ENCODE measurements around the gene TPSAB1.
"Not testable (repeated sequence)": the region's sequence is repeated elsewhere in the genome, so short reads cannot be mapped to it uniquely, and the experiment has no call there.

Gene TPSAB1

DNA sequence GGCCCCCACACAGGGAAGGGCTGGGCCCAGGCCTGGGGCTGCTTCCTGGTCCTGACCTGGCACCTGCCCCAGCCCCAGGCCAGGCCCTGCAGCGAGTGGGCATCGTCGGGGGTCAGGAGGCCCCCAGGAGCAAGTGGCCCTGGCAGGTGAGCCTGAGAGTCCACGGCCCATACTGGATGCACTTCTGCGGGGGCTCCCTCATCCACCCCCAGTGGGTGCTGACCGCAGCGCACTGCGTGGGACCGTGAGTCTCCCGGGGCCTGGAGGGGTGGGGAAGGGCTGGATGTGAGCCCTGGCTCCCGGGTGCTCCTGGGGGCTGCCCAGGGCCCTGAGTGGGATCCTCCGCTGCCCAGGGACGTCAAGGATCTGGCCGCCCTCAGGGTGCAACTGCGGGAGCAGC, 576 bp downstream of the TPSAB1 start:
- ATAC-seq (ENCODE audit: low read depth); H3K9me3 Mint-ChIP-seq; H3K27ac Mint-ChIP-seq; H3K36me3 Mint-ChIP-seq; H3K4me3 Mint-ChIP-seq; H3K27me3 Mint-ChIP-seq; DNase-seq (ENCODE audit: low spot score in 2 of 2); H3K4me1 Mint-ChIP-seq: not testable (repeated sequence)

DNA sequence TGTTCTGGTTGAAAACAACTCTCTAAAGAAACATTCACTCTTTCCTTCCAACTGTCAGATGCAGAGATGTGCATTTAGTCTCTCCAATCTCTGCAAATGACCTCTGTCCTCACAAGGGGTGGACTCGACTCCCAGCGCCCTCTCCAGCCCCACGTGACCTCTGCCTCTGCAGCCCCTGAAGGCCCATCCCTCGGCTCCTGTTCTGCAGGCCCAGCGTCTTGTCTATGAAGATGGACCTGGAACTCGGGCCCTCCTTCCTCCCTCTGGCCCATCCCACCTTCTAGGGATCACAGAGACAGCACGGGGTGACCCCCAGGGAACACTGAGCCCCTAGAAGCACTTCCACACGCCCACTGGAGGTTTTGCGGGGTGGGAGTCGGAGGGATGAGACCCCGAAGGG, 2.9 kb downstream of the TPSAB1 start:
- not testable (repeated sequence) for DNase-seq (ENCODE audit: low spot score in 2 of 2); H3K9me3 Mint-ChIP-seq; H3K4me3 Mint-ChIP-seq; H3K27ac Mint-ChIP-seq; ATAC-seq (ENCODE audit: low read depth); H3K36me3 Mint-ChIP-seq; H3K27me3 Mint-ChIP-seq; H3K4me1 Mint-ChIP-seq

DNA sequence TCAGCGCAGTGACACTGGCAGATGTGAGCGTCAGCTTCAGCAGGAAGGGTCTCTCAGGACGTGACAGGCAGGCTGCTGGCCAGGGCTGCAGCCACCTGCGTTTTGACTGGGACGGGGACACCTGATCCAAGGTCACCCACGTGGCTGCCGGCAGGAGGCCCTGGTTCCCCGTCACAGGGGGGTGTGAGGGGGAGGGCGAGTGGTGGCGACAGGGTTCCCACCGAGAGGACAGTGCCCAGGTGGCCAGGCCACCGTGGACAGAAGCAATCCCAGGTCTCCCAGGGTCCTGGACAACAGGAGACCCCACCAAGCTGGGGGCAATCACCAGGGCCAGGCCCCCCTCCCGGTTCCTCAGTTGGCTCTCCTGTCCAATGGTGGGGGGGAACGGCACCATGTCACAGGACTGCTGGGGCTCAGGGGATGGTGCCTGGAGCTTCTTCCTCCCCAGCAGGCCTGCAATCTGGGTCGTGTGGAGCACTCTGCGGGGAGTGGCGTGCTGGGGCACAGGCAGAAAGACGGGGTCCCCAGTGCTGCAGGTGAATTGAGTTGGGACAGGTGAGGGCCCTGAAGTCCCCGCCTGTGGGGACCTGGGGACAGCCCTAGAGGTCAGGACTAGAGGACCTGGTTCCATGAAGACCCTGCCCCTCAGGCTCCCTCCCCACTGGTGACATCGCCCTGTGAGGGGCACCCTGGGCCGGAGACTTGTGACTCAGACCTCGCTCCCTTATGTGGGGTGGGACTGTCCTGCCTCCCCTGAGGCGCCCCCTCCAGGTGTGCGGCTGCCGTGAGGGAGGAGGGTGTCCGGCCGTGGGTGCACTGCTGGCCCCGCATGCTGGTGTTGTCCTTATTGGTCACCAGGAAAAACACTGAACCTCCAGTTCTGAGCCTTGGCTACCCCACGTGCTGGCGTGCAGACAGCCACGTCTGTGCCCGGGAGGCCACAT, 3.7 kb downstream of the TPSAB1 start:
- H3K9me3 Mint-ChIP-seq; H3K27me3 Mint-ChIP-seq; H3K36me3 Mint-ChIP-seq; DNase-seq (ENCODE audit: low spot score in 2 of 2); ATAC-seq (ENCODE audit: low read depth); H3K27ac Mint-ChIP-seq; H3K4me1 Mint-ChIP-seq; H3K4me3 Mint-ChIP-seq: not testable (repeated sequence)

DNA sequence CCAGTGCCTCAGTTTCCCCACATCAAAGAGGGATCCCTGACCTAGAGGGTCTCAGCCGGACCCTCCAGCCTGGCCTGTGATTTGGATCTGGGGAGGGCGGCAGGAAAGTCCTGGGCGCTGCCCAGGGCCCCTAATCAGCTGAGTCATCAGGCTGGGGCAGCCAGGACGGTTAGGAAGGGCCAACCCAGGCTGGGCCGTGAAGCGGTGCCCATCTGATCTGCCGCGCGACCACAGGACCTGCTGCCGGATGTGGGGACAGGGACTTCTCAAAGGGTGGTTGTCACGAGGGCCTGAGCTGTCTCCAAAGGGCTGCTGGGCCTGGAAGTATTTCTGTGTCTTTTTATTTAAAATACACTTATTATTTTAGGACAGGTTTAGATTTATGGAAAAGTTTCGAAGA, 4.4 kb downstream of the TPSAB1 start:
- Mint-ChIP-seq H3K27me3 (peaks cover 5% of the 10 kb centered on the region), H3K4me3 (no peak overlapping the region), H3K4me1 (peaks cover 4% of the 10 kb centered on the region), H3K36me3 (no peaks in the 10 kb centered on the region), H3K27ac (no peak overlapping the region), H3K9me3 (no peaks in the 10 kb centered on the region)
- no peak for DNase-seq (ENCODE audit: low spot score in 2 of 2)
- no peak for ATAC-seq (ENCODE audit: low read depth)

DNA sequence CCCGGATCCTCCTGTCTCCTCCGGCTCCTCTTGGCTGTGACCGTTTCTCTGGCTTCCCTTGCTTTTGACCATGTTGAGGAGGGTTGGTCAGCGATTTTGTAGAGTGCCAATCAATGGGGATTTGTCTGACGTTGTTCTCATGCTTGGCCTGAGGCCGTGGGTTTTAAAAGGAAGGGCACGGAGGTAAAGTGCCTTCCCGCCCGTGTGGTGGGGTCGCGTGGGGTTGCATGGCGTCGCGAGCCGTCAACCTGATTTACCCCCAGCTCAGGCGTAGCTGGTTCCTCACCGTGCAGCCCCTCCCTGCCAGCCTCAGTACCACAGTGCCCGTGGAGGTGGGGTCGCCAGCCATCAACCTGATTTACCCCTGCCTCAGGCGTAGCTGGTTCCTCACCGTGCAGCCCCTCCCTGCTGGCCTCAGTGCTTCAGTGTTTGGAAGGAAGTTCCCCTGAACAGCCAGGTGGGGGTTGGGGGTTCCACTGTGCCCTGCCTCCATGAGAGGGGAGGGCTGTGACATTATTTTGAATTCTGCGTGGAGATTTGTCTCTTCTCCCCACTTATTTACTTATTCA, 5.0 kb downstream of the TPSAB1 start:
- Mint-ChIP-seq H3K4me3 (no peak overlapping the region), H3K4me1 (peaks cover 4% of the 10 kb centered on the region), H3K36me3 (no peaks in the 10 kb centered on the region), H3K9me3 (no peaks in the 10 kb centered on the region), H3K27me3 (peaks cover 5% of the 10 kb centered on the region), H3K27ac (no peak overlapping the region)
- ATAC-seq (ENCODE audit: low read depth): peak; percentile 18
- DNase-seq (ENCODE audit: low spot score in 2 of 2): no peak

DNA sequence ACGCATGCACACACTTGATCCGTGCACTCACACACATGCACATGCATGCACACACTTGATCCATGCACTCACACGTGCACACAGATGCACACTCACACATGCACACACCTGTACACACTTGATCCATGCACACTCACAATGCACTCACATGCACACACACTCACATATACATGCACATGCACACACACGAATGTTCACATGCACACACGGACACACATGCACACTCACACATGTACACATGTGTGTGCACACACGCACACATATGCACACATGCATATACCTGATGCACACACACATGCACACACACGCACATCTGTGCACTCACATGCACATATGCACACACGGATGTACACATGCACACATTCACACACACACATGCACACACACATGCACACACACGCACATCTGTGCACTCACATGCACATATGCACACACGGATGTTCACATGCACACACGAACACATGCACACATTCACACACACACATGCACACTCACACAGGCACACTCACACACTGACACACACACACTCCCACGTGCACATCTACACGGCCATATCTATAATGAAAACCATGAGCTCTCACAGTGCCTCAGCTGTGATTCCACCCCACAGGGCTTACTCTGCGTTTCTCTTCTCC, 7.5 kb downstream of the TPSAB1 start:
- not testable (repeated sequence) for H3K27ac Mint-ChIP-seq; H3K36me3 Mint-ChIP-seq; H3K27me3 Mint-ChIP-seq; H3K4me3 Mint-ChIP-seq; H3K9me3 Mint-ChIP-seq; H3K4me1 Mint-ChIP-seq; DNase-seq (ENCODE audit: low spot score in 2 of 2); ATAC-seq (ENCODE audit: low read depth)

DNA sequence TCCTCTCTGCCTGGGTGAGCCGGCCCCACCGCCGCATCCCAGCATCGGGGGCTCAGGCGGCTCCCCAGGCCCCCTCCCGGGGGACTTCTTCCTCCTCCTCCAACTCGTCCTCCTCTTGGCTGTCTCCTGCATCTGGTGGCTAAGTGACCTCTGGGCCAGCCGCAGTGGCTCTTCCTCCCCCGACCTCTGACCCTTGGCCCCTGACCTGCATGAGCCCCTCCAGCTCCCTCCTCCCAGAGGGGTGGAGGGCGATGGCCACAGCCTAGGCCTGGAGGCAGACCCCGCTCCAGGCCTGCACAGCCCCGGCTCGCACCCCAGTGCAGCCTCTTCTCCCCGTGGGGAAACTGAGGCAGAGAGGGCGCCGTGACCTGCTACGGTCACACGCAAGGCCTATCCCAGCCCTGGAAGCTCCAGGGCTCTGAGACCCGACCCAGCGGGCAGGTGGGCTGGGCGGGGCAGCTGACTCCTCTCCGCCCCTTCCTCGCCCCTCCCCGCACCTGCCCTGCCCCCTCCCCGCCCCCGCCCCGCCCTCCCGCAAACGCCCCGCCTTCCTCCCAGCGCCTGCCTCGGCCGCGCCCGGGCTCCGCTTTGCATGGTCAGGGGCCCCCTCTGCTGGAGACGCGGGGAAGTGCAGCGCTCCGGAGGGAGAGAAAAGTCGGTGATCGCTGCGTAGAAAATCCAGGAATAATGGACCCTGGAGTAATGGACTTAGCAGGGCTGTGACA, 8.7 kb downstream of the TPSAB1 start:
- not testable (repeated sequence) for H3K4me1 Mint-ChIP-seq; H3K9me3 Mint-ChIP-seq; H3K27me3 Mint-ChIP-seq; H3K36me3 Mint-ChIP-seq; H3K4me3 Mint-ChIP-seq; H3K27ac Mint-ChIP-seq; DNase-seq (ENCODE audit: low spot score in 2 of 2)
- peak; percentile 81 for ATAC-seq (ENCODE audit: low read depth)

DNA sequence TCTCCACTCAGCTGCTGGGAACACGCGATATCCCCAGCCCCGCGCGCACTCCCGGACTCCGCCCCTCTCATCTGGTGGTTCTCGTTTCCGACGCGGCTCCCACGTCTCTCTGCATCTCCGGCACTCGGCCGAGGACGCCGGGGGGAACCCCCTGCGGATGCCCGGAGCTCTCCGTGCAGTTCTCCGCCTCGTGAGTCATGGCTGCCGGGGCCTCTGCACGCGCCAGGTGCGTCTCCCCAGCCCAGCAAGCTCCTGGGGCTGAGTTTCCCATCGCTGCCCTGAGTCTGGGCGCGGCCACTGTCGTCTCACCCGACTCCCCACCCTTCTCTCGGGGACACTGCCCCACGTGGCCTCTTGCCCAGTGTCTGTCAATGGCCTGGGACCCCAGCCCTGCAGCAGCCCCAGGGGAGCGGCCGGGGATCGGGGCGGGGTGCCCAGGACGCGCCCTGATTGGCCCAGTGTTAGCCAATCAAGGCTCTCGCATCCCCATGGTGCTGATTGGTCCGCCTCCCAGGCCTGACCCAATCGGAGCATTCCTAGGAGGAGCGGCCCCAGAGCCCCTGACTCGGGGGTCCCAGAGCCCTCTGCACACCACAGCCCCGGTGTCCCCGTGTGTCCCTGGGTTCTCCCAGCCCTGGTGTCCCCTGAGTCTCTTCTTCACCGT, 13.3 kb downstream of the TPSAB1 start:
- not testable (repeated sequence) for ATAC-seq (ENCODE audit: low read depth); H3K4me3 Mint-ChIP-seq; H3K36me3 Mint-ChIP-seq; DNase-seq (ENCODE audit: low spot score in 2 of 2); H3K27me3 Mint-ChIP-seq; H3K27ac Mint-ChIP-seq; H3K9me3 Mint-ChIP-seq; H3K4me1 Mint-ChIP-seq

DNA sequence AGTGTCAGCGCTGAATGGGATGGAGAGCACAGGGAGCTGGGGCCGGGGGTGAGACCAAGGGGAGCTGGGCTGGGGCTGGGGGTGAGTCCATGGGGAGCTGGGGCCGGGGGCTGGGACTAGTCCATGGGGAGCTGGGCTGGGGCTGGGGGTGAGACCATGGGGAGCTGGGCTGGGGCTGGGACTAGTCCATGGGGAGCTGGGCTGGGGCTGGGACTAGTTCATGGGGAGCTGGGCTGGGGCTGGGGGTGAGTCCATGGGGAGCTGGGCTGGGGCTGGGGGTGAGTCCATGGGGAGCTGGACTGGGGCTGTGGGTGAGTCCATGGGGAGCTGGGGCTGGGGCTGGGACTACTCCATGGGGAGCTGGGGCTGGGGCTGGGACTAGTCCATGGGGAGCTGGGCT, 14.3 kb downstream of the TPSAB1 start:
- H3K36me3 Mint-ChIP-seq; H3K4me1 Mint-ChIP-seq; DNase-seq (ENCODE audit: low spot score in 2 of 2); H3K9me3 Mint-ChIP-seq; ATAC-seq (ENCODE audit: low read depth); H3K27ac Mint-ChIP-seq; H3K27me3 Mint-ChIP-seq; H3K4me3 Mint-ChIP-seq: not testable (repeated sequence)

DNA sequence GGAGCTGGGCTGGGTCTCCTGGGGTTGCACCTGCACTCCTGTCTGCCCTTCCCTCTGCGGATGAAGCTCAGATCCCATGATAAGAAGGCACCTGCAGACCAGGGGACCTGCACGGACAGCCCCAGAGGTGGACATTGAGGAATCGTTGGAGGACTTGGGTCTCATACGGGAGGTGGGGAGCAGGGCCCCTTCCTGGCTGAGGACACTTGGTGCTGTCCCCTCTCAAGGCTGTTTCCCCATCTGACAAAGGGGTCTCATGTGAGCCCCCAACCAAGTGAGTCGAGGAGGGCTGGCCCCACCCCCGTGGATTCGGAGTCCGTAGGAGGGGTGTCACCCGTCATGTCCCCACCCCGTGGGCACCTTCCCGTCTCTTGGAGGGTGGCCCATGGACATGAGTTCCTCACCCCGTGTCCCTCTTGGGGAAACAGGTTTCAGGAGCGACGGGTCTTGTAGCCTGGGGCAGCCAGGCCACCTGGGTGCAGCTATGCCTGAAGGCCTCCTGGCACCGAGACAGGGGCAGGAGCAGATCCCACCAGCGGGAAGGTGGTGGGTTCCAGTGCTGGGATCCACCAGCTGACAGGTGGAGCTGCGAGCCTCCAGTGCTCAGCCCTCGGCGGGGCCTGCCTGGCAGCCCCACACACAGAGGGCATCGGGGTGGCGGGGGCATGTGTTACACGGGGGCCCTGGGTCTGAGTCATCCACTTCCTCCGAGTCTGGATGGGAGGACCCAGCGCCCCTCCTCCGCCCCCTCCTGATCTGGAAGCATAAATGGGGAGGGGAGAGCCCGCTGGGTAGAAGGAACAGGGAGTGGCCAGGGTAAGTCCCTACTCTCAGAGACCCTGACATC, 15.0 kb downstream of the TPSAB1 start, which contains the start of gene TPSD1:
Gene TPSD1, plus strand, starts transcription at position 794 of the 847 bp plus-strand sequence. CDS start 212 bp downstream, outside the sequence.
- not testable (repeated sequence) for H3K4me3 Mint-ChIP-seq; H3K9me3 Mint-ChIP-seq; ATAC-seq (ENCODE audit: low read depth); H3K27me3 Mint-ChIP-seq; H3K4me1 Mint-ChIP-seq; DNase-seq (ENCODE audit: low spot score in 2 of 2); H3K27ac Mint-ChIP-seq; H3K36me3 Mint-ChIP-seq

DNA sequence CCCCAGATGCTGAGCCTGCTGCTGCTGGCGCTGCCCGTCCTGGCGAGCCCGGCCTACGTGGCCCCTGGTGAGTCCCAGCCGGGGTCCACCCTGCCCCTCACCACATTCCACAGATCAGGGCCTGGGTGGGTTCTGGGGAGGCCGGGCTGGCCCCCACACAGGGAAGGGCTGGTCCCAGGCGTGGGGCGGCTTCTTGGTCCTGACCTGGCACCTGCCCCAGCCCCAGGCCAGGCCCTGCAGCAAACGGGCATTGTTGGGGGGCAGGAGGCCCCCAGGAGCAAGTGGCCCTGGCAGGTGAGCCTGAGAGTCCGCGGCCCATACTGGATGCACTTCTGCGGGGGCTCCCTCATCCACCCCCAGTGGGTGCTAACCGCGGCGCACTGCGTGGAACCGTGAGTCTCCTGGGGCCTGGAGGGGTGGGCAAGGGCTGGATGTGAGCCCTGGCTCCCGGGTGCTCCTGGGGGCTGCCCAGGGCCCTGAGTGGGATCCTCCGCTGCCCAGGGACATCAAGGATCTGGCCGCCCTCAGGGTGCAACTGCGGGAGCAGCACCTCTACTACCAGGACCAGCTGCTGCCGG, 15.9 kb downstream of the TPSAB1 start:
- H3K27ac Mint-ChIP-seq; H3K36me3 Mint-ChIP-seq; H3K4me3 Mint-ChIP-seq; DNase-seq (ENCODE audit: low spot score in 2 of 2); H3K9me3 Mint-ChIP-seq; ATAC-seq (ENCODE audit: low read depth); H3K4me1 Mint-ChIP-seq: not testable (repeated sequence)
- peaks cover 11% of the 10 kb centered on the region for H3K27me3 Mint-ChIP-seq

DNA sequence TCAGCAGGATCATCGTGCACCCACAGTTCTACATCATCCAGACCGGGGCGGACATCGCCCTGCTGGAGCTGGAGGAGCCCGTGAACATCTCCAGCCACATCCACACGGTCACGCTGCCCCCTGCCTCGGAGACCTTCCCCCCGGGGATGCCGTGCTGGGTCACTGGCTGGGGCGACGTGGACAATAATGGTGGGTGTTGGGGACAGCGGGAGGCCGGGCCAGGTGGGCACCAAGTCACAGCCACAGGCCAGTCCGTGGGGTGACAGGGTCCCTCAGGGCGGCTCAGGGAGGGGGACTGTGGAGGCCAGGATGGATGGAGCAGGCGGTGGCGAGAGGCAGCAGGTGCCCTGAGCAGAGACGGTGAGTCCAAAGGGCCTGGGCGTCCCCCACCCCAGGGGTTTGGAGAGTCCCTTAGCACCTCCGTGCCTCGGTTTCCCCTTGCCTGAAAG, 16.4 kb downstream of the TPSAB1 start:
- Mint-ChIP-seq H3K36me3 (no peaks in the 10 kb centered on the region), H3K4me3 (no peak overlapping the region), H3K27me3 (peaks cover 11% of the 10 kb centered on the region), H3K9me3 (no peaks in the 10 kb centered on the region), H3K4me1 (no peaks in the 10 kb centered on the region), H3K27ac (no peak overlapping the region)
- ATAC-seq (ENCODE audit: low read depth) (no peak), DNase-seq (ENCODE audit: low spot score in 2 of 2) (no peak)
